Upper lobe of left lung (tissue), 4 donors: ENCODE results near the gene RPL7A.

ENCODE experiments used
- CTCF ChIP-seq, 6 experiments: fragments of 450-650 bp in 4 of 6; fragments of 200-600 bp in 2 of 6; sonication (generic) in 2 of 6; IDR thresholded peaks; one replicate each; pipeline ENCODE4 v1.5.1; 2016 to 2019; ENCODE audit warnings: antibody characterized with exemption in 6 of 6
- POLR2A ChIP-seq, 4 donors: fragments of 450-650 bp; IDR thresholded peaks; one replicate each; pipeline ENCODE4 v1.5.1; 2016 to 2017; ENCODE audit warnings: antibody characterized with exemption in 4 of 4, mild to moderate bottlenecking in 2 of 4

DNA sequence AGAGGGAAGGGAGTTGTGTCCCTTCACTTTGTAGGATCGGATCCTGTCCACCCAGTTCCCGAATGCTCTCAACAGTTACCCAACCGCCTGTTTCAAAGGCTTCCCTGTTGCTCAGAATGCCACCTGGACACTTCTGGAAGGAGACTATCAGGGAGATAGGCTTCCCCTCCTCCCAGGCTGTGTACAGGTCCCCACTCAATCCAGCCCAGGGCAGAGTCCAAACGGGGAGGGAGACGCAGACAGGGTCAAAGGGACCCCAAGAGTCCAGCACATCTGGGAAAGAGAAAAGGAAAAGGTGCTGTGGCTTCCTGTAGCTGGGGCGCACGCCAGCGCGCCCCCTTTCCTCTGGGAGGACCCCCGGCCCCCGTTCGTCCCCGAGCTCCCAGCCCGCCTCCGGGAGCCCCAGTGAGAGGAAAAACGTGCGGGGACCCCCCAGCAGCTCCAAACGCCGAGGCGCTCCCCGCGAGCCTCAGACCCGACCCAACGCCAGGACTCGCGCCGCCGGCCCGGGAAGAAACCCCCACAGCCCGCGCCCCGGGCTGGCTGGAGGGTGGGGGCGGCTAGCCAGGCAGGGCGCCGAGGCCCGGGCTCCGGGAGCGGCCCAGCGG, 27.2 kb downstream of the RPL7A start:
- no peak for TF ChIP-seq CTCF (IDR thresholded peaks at IDR 0.05)
- no peak for TF ChIP-seq POLR2A (IDR thresholded peaks at IDR 0.05)
